ENCODE measurements around the gene MRGPRF.

GRCh38 chr11:68968306-68969250 is 44.5 kb downstream of the MRGPRF start:
- TF ChIP-seq CTCF (IDR thresholded peaks at IDR 0.05) (no peak), POLR2A (IDR thresholded peaks at IDR 0.05) (no peak), EP300 (IDR thresholded peaks at IDR 0.05) (no peak)
